GM21526 (cell line): ENCODE measurements around the gene ARMC9.
A peak's percentile ranks its signal among the peaks of the same experiment; 100 is the strongest.

Experiments used
- ATAC-seq: cut with Tn5 transposase; IDR thresholded peaks from one replicate; pipeline ENCODE4 v1.9.1; 2021; ENCODE audit warnings: moderate library complexity; ENCODE audit not compliant: unreplicated experiment, low FRiP score

Gene ARMC9

GRCh38 chr2:231410293-231411004 lies 212.0 kb downstream of the ARMC9 start:
- no peak for ATAC-seq

- ATAC-seq, result no peak
Observed at GRCh38 chr2:231411237-231411636, 212.8 kb downstream of the ARMC9 start.

- ATAC-seq, result peak; percentile 94
Observed at GRCh38 chr2:231411831-231412617, 213.6 kb downstream of the ARMC9 start.

GRCh38 chr2:231412618-231412963 lies 214.2 kb downstream of the ARMC9 start:
- peak; percentile 3 for ATAC-seq

- ATAC-seq, result no peak
Observed at GRCh38 chr2:231413456-231413855, 215.0 kb downstream of the ARMC9 start.

GRCh38 chr2:231413921-231414476 lies 215.6 kb downstream of the ARMC9 start:
- no peak for ATAC-seq

- ATAC-seq, result no peak
Observed at GRCh38 chr2:231415029-231415428, 216.6 kb downstream of the ARMC9 start.

- no peak for ATAC-seq
Observed at GRCh38 chr2:231418820-231419640, 220.6 kb downstream of the ARMC9 start.

GRCh38 chr2:231421051-231421580 lies 222.7 kb downstream of the ARMC9 start:
- no peak for ATAC-seq

GRCh38 chr2:231422056-231422455 lies 223.6 kb downstream of the ARMC9 start:
- ATAC-seq, result no peak

- no peak for ATAC-seq
Observed at GRCh38 chr2:231423176-231423575, 224.7 kb downstream of the ARMC9 start.
